SHP77 treated with DMSO at 0.1 percent for 48 hours (cell line): Measurements from ENCODE around the gene PRMT5.
"Not testable (repeated sequence)": the region's sequence is repeated elsewhere in the genome, so short reads cannot be mapped to it uniquely, and the experiment has no call there.

Experiments used
- DNase-seq: peaks from one replicate; lab custom pipeline; 2025; lab: John Stamatoyannopoulos, UW

PRMT5 gene

DNA sequence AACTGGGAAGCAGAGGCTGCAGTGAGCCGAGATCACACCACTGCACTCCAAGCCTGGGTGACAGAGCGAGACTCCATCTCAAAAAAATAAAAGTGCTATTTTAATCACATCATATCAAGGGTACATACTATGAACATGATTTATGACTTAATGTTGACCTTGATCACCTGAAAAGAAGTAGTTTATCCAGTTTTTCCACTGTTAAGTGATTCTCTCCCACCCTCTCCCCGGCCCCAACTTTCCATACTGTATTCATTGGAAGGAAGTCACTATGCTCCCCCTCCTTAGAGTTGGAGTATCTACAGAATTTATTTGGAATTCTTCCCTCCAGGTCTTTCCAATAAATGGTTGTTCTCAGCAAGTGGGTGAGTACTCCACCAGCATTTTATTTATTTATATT lies 3.0 kb upstream of the PRMT5 start:
- DNase-seq: no peak

DNA sequence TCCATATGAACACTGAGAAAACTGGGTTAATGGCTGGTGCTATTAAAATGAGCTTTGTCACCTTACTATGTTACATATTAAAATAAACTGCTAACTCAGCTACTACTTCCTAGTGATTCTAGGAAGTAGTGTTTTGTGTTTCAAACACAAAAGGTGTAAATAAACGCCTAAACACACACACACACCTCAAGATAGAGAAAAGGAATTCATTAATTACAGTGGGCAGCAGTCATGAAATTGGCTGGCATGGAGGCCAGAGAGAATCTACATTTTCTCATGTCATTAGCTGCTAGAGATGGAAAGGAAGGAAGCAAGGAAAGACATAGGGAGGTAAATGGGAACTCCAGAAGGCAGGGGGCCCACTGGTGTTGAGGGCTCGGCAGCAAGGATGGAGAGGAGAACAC lies 787 bp upstream of the PRMT5 start:
- DNase-seq: no peak

- DNase-seq: no peak
Measured at GRCh38 chr14:22928237-22929103, 706 bp downstream of the PRMT5 start.

DNA sequence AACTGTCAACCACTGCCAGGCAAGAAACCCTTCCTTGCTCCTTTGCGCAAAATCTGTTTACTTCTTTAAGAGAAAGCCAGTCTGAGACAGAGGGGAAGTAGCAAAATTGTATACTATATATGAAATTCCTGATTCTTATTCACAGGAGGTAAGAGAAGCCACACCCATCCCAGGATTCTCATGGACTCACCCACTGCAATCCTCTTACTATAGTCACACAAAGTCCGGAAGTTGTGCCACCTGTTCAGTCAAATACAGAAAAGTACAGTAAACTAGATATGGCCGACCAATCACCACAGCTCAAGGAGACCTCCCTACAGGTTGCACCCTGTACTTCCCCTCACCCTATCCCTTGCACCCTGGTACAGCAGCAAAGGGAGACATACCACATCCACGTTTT lies 2.9 kb downstream of the PRMT5 start:
- DNase-seq: no peak

- DNase-seq: no peak
Measured at GRCh38 chr14:22925513-22925912, 3.7 kb downstream of the PRMT5 start.

- DNase-seq: no peak
Measured at GRCh38 chr14:22923746-22924145, 5.4 kb downstream of the PRMT5 start.

- no peak for DNase-seq
Measured at GRCh38 chr14:22922294-22922693, 6.9 kb downstream of the PRMT5 start.

DNA sequence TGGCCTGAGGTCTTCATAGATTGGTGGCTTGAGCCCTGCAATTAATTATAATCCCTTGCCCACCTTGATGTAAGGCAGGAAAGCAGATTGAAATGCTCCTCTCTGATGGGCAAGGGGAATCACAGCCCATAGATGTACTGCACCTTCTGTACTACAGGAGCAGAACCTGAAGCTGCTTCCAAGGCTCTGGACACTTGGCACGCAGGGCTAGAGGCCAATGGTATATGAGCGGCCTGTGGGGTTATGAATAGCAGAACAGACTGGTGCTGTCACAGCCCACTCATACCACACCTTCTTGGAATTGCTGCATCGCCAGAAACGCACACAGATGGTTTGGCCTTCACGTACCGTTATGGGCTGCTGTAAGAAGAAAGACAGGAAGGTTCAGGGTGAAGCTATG lies 8.5 kb downstream of the PRMT5 start:
- no peak for DNase-seq

DNA sequence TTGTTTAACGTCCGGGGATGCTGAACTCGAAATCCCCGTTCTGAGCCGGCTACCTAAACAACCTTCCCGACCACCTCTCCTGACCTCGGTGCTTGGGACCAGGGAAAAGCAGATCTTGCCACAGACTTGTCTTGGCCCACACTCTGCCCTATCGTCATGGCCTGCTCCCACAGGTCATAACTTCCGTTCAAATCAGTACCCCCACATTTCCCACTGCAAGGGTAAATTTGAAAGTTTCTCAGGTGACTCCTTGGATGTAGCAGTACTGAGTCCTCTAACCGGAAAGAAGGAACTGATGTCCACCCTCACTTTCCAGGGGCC lies 9.6 kb downstream of the PRMT5 start:
- DNase-seq: no peak

DNA sequence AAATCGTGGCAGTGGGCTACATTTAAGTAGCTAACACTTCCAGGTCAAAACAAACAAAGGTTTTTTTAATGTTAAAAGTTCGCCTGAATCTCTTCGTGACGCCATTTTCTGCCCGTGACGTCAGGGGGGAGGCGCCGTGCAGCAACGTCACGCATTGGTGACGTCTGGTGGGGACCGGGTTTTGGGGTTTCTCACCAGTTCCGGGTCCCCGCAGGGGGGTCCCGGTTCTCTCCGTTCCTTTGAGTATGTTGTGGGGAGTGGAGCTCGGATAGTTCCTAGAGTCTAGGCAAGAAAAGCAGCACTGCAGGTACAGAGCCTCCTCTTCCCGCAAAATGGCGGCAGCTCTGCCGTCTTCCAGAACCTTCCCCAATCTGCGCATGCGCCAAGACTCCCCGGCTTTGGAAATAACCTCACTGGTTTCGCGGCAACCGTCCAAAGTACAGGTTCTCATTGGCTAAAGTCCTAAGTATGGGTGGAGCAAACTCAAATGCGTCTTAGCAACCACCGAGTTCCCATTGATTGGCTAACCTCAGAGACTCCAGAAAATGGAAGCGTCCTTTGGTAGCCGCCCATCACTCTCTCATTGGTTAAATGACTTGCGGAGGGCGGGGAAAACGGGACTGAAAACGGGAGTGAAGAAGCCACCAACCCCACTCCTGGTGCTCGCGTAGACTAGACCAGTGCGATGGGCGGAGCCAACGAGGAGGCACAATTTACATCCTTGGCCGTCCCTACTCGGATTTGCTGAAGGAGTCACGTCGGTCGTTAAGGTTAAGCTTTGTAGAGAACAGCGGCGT lies 10.2 kb downstream of the PRMT5 start, which contains the start of gene RBM23:
RBM23 (minus strand) TSS at position 346 of the 797 bp plus-strand sequence.
- DNase-seq: peak; percentile 100

DNA sequence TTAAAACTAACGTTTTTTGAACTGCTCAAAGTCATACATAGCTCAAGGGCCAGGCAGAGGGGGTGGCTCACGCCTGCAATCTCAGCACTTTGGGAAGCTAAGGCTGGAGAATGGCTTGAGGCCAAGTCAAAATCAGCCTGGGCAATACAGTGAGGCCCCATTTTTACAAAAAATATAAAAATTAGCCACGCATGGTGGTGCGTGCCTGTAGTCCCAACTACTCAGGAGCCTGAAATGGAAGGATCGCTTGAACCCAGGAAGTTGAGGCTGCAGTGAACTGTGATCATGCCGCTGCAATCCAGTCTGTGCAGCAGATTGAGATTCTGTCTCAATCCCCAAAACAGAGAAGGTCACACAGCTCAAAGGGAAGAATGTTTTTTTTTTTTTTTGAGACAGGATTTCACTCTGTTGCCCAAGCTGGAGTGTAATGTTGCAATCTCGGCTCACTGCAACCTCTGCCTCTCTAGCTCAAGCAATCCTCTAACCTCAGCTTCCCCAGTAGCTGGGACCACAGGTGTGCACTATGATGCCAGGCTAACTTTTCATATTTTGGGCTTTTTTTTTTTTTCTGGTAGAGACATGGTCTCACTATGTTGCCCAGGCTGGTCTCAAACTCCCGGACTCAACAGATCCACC lies 13.2 kb downstream of the PRMT5 start:
- DNase-seq: no peak

DNA sequence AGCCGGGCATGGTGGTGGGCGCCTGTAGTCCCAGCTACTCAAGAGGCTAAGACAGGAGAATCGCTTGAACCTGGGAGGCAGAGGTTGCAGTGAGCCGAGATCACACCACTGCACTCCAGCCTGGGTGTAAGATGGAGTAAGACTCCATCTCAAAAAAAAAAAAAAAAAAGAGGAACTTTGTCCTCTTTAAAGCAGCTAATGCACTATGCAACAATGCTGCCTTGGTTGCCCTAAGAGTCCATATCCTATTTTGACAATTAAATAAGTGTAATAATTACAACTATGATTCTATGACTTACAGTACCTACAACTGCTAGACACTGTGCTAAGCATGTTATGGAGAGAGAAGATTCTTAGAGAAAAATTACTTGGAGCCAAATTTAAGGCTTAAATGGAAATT lies 14.3 kb downstream of the PRMT5 start:
- not testable (repeated sequence) for DNase-seq

GRCh38 chr14:22910916-22911315 lies 18.3 kb downstream of the PRMT5 start:
- DNase-seq: no peak

DNA sequence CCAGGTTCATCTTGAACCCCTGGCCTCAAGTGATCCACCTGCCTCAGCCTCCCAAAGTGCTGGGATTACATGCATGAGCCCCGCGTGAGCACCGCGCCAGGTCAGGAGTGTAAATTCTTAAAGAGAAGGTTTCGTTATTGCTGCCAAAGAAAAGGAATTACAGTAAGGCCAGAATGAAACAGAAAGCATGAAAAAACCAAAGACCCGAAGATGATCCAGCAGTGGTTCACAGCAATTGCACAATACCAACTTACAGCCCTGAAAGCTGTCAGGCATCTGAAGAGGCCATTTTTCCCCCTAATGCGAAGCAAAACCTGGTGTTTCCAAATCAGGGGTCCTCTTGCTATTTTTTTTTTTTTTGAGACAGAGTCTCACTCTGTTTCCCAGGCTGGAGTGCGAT lies 20.6 kb downstream of the PRMT5 start:
- no peak for DNase-seq

- DNase-seq: no peak
Measured at GRCh38 chr14:22907429-22907828, 21.7 kb downstream of the PRMT5 start.

- no peak for DNase-seq
Measured at GRCh38 chr14:22906073-22906472, 23.1 kb downstream of the PRMT5 start.

- DNase-seq: no peak
Measured at GRCh38 chr14:22905627-22906026, 23.5 kb downstream of the PRMT5 start.

DNA sequence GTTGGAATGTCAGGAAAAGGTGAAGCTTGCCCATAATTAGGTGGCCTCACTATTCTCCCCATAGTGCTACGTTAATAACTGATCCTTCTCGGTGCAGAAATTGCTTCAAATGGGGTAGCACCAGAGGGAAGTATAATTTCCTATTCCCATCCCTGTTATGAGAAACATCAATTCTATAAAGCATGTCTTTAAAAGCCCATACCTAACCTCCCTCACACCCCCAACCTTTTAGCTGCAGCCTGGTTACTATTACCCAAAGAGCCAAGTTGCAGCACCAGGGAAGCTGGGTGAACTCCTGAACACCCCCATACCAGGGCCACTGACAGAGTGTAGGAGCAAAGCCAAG lies 25.5 kb downstream of the PRMT5 start:
- no peak for DNase-seq

- DNase-seq: no peak
Measured at GRCh38 chr14:22901799-22902198, 27.4 kb downstream of the PRMT5 start.

- DNase-seq: peak; percentile 21
Measured at GRCh38 chr14:22900081-22900799, 28.9 kb downstream of the PRMT5 start.

DNA sequence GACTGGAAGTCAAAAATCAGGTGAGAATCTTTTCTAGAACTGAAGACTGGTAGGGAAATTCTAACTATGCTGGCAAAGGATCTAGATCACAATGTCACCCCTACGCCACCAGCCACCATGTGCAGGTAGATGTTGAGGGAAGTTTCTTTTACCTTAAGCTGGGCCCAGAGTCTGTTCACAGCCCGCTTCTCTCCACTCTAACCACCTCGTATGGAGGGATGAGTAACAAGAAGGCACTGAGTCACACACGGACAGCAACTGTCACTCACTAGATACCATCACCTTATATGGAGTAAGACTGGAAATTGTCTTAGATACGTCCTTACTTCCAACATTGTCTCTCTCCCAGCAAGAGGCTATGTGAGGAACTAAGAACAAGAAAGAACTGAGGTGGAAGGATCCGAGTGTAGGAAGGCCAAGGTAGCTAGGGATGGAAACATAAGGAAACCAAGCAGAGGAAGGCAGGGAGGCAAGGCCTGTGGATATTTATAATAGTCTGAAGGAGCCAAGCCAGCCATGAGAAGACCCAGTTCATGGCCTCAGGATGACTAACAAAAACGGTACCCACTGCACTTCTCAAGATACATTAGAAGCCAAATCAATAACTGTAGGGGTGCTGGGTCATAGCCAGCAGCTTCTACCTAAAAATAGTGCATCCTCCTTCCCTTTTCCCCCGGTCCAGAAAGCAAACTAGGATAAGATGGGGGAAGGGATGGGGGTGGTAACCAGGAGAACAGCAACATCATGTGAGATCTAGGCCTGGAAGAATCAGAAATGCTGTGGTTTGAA lies 30.7 kb downstream of the PRMT5 start:
- DNase-seq: no peak

- no peak for DNase-seq
Measured at GRCh38 chr14:22897357-22897756, 31.8 kb downstream of the PRMT5 start.
